ENCODE results near the gene TBX6. TPM values are rescaled to one million over a fixed set of nuclear protein-coding genes. Genes with fewer than 3 reads are reported as not detected.

The TBX6 gene
- total and polyA plus RNA-seq, 10 of the 15 experiments (the other 5 are each of a cell fraction or from before 2014, with no cell fraction given) = 0.08 to 0.90 (median 0.31) TPM; not detected in 2

GRCh38 chr16:30067584-30067916 lies 24.2 kb downstream of the TBX6 start:
- peak overlapping the region; percentile 93; the same call in 1 of the 2 replicates for H3K9ac ChIP-seq (ENCODE audit: control insufficient read depth, insufficient read depth, low read length)
- no peak for DNase-seq (ENCODE audit: low read depth, low spot score)
- BruUV-seq (replicated peaks) = no TSS peak
- H3K4me3 ChIP-seq = peak overlapping the region; percentile 87
- in situ Hi-C loops (cut with MboI) (no loop called here), intact Hi-C loops (cut with micrococcal nuclease; ENCODE audit: unreplicated experiment) (no loop called here)
- RAD21 ChIA-PET (ENCODE audit: unreplicated experiment) = no interaction called here
- H3K36me3 ChIP-seq (ENCODE audit: control insufficient read depth in 2 of 2, insufficient read depth in 2 of 2, low read length in 1 of 2) = peaks cover 30 to 32% of the 10 kb centered on the region in 2 experiments
- no peak overlapping the region for H2AFZ ChIP-seq (ENCODE audit: control insufficient read depth, low read depth, low read length)
- CTCF ChIA-PET = interaction anchor here (2.5 to 8.5 kb wide), 3 partner anchors 8 to 25 kb away, joined by 9 to 77 read pairs (median 51); partner anchors contain the start of genes PPP4C and TBX6
- H3K27me3 ChIP-seq (replicated peaks in 1 of 2; ENCODE audit: control insufficient read depth in 2 of 2, insufficient read depth in 2 of 2, low read length in 1 of 2) = no peaks in the 10 kb centered on the region
- POLR2A ChIA-PET = interaction anchor here (0.6 to 3.2 kb wide), 3 partner anchors 7 to 567 kb away, joined by 3 to 15 read pairs (median 4); no protein-coding TSS in a partner anchor
- SMC1A ChIA-PET (ENCODE audit: uncharacterized antibody, unreplicated experiment) = no interaction called here
- FAIRE-seq = no peak
- 88% methylated on average over 6 of the region's 6 CpGs for WGBS (ENCODE audit: insufficient coverage, insufficient replicate concordance, low lambda C conversion rate, missing lambda C conversion rate)
- no peak for ATAC-seq
- TF ChIP-seq SMARCA5 (IDR thresholded peaks at IDR 0.05) = no peak
- TF ChIP-seq POLR2A (IDR thresholded peaks at IDR 0.05; ENCODE audit: low read depth, low read length) = 0 out of 2 replicates have a peak, but pooled peaks have one; percentile 9
- H3K9me3 ChIP-seq (replicated peaks; ENCODE audit: control insufficient read depth, insufficient read depth, low read length) = no peaks in the 10 kb centered on the region
- peak overlapping the region; percentile 95 for H3K4me2 ChIP-seq (ENCODE audit: control insufficient read depth, insufficient read depth)
- peaks cover 24% of the 10 kb centered on the region for H4K20me1 ChIP-seq (ENCODE audit: control insufficient read depth, insufficient read depth)
- H3K79me2 ChIP-seq (ENCODE audit: control insufficient read depth, insufficient read depth, low read length) = peaks cover 68% of the 10 kb centered on the region
- H3K4me1 ChIP-seq (ENCODE audit: control insufficient read depth, insufficient read depth, low read length) = peaks cover 30% of the 10 kb centered on the region
- 0 out of 2 replicates have a peak overlapping the region, but pooled peaks have one; percentile 20 for H3K27ac ChIP-seq (ENCODE audit: control insufficient read depth, insufficient read depth)

- RAD21 ChIA-PET (ENCODE audit: unreplicated experiment) = interaction anchor here (0.6 to 1.2 kb wide), 4 partner anchors 25 to 343 kb away, joined by 3 to 6 read pairs (median 3); partner anchors contain the start of genes CORO1A and TBX6
- intact Hi-C loops (cut with micrococcal nuclease; ENCODE audit: unreplicated experiment) = no loop called here
- SMC1A ChIA-PET (ENCODE audit: uncharacterized antibody, unreplicated experiment) = interaction anchor here (1.0 kb wide), 1 partner anchor 24 kb away, joined by 3 read pairs; no protein-coding TSS in a partner anchor
- BruUV-seq (replicated peaks) = TSS peak; percentile 29
- no peaks in the 10 kb centered on the region for H3K27me3 ChIP-seq (replicated peaks in 1 of 2; ENCODE audit: control insufficient read depth in 2 of 2, insufficient read depth in 2 of 2, low read length in 1 of 2)
- FAIRE-seq = no peak
- POLR2A ChIA-PET = interaction anchor here (0.6 to 4.3 kb wide), 9 partner anchors 8 to 583 kb away, joined by 3 to 16 read pairs (median 4); partner anchors contain the start of gene PPP4C
- peaks cover 30% of the 10 kb centered on the region for H3K4me1 ChIP-seq (ENCODE audit: control insufficient read depth, insufficient read depth, low read length)
- peak overlapping the region; percentile 87 for H3K4me3 ChIP-seq
- no peak for ATAC-seq
- in situ Hi-C loops (cut with MboI) = no loop called here
- H3K4me2 ChIP-seq (ENCODE audit: control insufficient read depth, insufficient read depth) = peak overlapping the region; percentile 95
- peak; percentile 47; the same call in 1 of the 2 replicates for TF ChIP-seq POLR2AphosphoS2 (IDR thresholded peaks at IDR 0.05; ENCODE audit: low read depth, low read length)
- peak; percentile 57 for TF ChIP-seq POLR2A (IDR thresholded peaks at IDR 0.05; ENCODE audit: low read depth, low read length)
- TF ChIP-seq CHD1 (IDR thresholded peaks at IDR 0.05; ENCODE audit: low read depth, low read length) = no peak
- 76% methylated on average over 21 of the region's 21 CpGs for WGBS (ENCODE audit: insufficient coverage, insufficient replicate concordance, low lambda C conversion rate, missing lambda C conversion rate)
- H3K9ac ChIP-seq (ENCODE audit: control insufficient read depth, insufficient read depth, low read length) = peak overlapping the region; percentile 93
- H3K36me3 ChIP-seq (ENCODE audit: control insufficient read depth in 2 of 2, insufficient read depth in 2 of 2, low read length in 1 of 2) = peaks cover 30 to 32% of the 10 kb centered on the region in 2 experiments
- DNase-seq (ENCODE audit: low read depth, low spot score) = no peak
- H2AFZ ChIP-seq (ENCODE audit: control insufficient read depth, low read depth, low read length) = no peak overlapping the region
- peak overlapping the region; percentile 94 for H3K27ac ChIP-seq (ENCODE audit: control insufficient read depth, insufficient read depth)
- peaks cover 24% of the 10 kb centered on the region for H4K20me1 ChIP-seq (ENCODE audit: control insufficient read depth, insufficient read depth)
- peaks cover 68% of the 10 kb centered on the region for H3K79me2 ChIP-seq (ENCODE audit: control insufficient read depth, insufficient read depth, low read length)
- CTCF ChIA-PET = interaction anchor here (0.6 to 8.5 kb wide), 5 partner anchors 9 to 35 kb away, joined by 3 to 77 read pairs (median 9); partner anchors contain the start of genes PPP4C and TBX6
- H3K9me3 ChIP-seq (replicated peaks; ENCODE audit: control insufficient read depth, insufficient read depth, low read length) = no peaks in the 10 kb centered on the region
Measured at GRCh38 chr16:30066761-30067583, 24.8 kb downstream of the TBX6 start.

Measured in GM12878 (cell line).